Spleen (tissue), 7 donors: Measurements from ENCODE around the gene SRSF5.

Experiments used
- CTCF ChIP-seq, 11 experiments: fragments of 200-600 bp in 7 of 11; fragments of 450-650 bp in 4 of 11; sonication (generic) in 4 of 11; IDR thresholded peaks in 8 of 11; conservative IDR thresholded peaks in 3 of 11; 1 replicate in 7 of 11; 2 replicates in 4 of 11; pipeline versions ENCODE4 v1.4.0 to v1.8.0; 2016 to 2021; ENCODE audit warnings: antibody characterized with exemption in 11 of 11, inconsistent platforms in 4 of 11, mild to moderate bottlenecking in 1 of 11
- POLR2A ChIP-seq, 3 donors: fragments of 450-650 bp; IDR thresholded peaks; one replicate each; pipeline ENCODE4 v1.5.1; 2017; ENCODE audit warnings: antibody characterized with exemption in 3 of 3, mild to moderate bottlenecking in 1 of 3
- POLR2AphosphoS5 ChIP-seq, 3 donors: sonication (generic); formaldehyde crosslinking; IDR thresholded peaks; one replicate each; pipeline ENCODE4 v1.5.1; 2017; ENCODE audit warnings: antibody characterized with exemption in 3 of 3
- donor health status: DM: no; HTN: no; CAD: no; lungs with moderate emphysema.
- donor health status: DM: no; HTN: no; CAD: no.
- donor health status: DM: no; HTN: no; CAD: no.

DNA sequence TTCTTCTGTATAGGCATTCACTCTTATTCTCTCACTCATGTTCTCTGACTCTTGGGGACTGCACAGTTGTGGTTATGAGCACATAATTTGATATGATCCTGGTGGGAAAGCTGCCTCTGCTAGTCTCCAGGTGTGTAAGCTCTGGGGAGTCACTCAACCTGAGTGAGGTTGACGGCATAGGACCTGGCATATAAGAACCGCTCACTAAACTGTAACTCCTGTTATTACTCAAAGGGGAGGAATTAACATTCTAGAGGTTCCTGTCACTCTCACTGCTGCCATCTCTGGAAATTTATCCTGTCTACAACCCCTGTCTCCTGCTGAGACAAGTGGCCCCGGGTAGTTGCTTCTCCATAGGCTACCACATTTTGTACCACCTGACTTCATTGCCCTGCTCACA lies 14.0 kb downstream of the SRSF5 start:
- TF ChIP-seq POLR2A (IDR thresholded peaks at IDR 0.05) (no peak), CTCF (IDR thresholded peaks at IDR 0.05 in 8 of 11, conservative IDR thresholded peaks at IDR 0.05 in 3 of 11) (no peak), POLR2AphosphoS5 (IDR thresholded peaks at IDR 0.05) (no peak)
